Measurements from ENCODE around the gene TMPRSS11B.
"Not testable (repeated sequence)": the region's sequence is repeated elsewhere in the genome, so short reads cannot be mapped to it uniquely, and the experiment has no call there.

The TMPRSS11B gene

DNA sequence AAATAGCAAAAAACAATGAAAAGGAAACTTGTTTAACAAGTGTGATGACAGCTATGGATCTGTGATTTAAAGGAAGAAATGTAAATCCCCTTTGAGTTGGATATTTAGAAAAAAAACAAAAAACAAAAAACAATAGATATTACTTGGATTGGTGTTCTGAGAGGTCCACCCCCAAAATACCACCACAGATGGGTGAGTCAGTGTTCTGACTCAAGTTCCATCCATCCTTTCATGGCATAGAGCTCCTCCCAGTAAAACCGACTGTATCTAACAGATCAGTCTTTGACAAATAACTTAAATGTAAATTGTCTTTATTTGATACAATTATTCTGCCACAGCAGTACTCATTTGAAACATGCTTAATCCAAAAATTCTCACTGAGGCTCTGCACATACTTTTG lies 27.4 kb downstream of the TMPRSS11B start:
- DNase-seq (ENCODE audit: low read depth in 2 of 2) = no peak

DNA sequence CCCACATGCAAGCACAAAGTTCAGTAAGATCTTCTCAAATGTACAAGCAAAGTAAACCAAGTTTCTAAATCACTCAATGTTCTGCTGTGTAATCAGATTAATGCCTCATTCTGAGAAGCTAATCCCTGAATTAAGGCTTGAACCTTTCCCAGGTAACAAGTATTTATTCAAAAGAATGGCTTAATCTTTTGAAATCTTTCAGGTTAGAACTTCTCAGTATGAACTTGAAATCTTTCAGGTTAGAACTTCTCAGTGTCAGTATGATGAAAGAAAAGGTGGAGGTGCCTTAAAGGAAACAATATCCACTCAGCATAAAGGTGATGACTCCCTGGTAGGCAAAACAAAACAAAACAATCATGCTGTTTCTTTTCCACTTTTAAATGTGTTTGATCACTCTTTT lies 29.0 kb downstream of the TMPRSS11B start:
- DNase-seq (ENCODE audit: low read depth in 2 of 2) = no peak

DNA sequence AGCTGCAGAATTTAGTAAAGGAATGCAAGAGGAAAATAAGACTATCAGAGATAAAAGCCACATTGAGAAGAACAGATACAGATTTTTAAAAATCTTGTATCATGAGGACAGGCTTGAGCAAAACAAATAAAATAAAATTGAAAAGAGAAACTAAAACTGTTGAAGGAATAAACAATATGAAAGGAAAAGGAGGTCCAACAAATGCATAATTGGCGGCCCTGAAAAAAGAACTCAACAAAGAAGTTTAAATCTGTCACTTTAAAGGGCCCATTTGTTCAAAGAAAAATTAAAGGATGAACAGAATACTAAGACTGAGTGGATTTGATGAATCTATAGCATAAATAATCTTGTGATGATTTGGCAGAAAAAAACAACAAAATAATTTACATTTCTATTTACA lies 36.5 kb downstream of the TMPRSS11B start:
- no peak for DNase-seq (ENCODE audit: low read depth in 2 of 2)

GRCh38 chr4:68194305-68194704 lies 51.2 kb downstream of the TMPRSS11B start:
- DNase-seq (ENCODE audit: low read depth in 2 of 2) = not testable (repeated sequence)

DNA sequence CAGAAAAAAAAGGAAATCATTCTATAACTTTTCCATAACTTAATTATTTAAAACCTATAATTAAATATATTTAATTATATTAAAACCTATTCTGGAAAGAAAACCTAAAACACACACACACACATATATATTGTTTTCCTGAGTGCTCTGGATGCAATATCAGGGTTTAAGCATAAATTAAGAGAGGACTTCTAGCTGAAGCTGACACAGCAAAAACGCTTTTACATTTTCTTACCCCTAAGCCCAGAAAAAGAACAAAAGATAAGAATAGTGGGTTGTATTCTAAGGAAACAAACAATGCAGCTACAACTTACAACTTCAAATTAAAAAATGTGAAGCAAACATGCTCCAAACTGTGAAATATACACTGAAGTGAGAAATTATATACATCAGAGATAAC lies 52.3 kb downstream of the TMPRSS11B start:
- no peak for DNase-seq (ENCODE audit: low read depth in 2 of 2)

DNA sequence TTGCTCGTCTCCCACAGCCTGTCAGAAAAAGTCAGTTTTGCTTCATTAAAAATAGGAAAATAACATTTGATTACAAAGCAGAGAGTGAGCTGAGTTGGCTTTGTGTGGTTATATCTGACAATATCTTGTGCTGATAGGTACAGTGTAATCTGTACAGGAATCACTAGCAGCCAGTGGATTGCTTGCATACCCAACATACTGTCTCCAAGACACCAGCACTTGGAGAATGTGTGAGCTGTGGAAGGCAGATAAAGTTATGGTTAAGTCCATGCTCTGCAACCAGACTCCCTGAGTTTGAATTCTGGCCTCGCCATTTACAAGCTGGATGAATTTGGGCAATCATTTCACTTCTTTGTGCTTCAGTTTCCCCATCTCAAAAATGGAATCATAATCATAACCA lies 58.3 kb downstream of the TMPRSS11B start:
- no peak for DNase-seq (ENCODE audit: low read depth in 2 of 2)

DNA sequence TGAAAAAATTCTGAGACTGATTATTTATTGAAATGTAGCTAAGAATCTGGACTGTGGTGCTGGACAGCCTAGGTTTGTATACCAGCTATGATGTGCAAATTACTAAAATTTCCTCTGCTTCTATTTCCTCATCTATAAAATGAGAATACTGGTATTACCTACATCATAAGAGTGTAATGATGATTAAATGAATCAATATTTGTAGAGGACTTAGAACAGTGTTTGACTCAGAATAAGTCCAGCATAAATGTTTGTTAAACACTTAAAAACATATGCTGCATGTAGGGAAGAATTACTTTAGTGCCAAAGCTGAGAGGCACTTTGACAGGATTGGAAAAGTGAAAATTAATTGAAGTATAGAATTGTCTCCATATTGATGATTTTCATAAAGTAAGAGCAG lies 60.6 kb downstream of the TMPRSS11B start:
- no peak for DNase-seq (ENCODE audit: low read depth in 2 of 2)

DNA sequence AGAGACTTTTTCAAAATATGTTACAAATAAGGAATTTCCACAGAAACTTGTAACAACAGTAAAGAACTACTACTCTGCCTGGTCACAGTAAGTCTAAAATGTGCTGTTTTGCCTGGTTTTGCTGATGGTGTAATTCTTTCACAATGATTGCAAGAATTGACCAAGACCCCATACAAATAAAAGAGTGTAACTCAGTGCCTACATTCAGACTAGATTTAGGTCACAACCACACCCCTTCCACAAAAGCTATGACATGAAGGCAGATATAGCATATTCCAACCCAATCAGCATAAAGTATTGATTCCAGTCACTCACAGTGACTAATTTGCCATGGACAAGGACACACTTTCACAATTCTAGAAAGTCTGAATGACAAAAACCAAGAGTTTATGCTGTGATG lies 62.1 kb downstream of the TMPRSS11B start:
- no peak for DNase-seq (ENCODE audit: low read depth in 2 of 2)

DNA sequence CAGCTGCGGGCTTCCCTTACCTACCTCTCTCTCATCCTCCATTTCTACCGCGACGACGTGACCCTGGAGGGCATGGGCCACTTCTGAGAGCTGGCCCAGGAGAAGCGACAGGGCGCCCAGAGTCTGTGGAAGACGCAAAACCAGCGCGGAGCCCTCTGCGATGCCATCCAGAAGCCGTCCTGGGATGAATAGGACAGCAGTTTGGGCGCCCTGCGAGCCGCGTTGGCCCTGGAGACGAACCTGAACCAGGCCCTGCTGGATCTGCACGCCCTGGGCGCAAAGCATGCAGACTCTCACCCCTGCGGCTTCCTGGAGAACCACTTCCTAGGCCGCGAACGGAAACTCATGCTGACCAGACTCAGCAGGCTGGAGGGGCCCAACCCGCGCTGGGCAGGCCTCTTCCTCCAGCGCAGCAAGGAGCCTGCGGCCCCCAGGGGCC lies 63.1 kb downstream of the TMPRSS11B start:
- DNase-seq (ENCODE audit: low read depth in 2 of 2) = no peak

DNA sequence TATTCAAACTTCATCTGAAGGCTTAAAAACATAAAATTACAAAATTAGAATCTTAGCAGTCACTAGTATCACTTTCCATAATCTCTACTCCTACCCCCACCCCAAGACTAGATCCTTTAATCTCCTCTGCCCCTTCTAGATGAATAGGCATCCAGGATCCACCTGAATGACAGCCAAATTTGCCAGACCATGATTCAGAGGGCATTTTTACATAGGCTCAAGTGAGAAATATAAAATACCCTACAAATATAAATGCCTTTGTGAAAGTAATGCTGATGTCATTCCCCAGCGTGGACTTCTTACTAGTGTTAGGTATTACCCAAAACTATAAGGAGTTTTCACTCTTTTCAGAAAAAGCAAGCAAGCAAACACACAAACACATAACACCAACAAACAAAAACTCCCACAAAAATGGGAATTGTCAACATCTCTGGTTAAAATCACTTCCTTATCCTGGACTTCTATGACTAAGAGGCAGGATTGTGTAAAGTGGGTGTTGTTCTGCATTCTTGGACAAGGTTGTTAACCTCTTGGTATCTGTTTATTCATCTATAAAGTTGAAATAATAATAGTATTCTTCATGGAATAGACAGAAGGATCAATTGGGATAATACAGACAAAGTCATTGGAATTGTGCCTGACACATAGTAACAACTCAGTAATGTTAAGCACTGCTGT lies 64.5 kb downstream of the TMPRSS11B start:
- DNase-seq (ENCODE audit: low read depth in 2 of 2) = no peak

DNA sequence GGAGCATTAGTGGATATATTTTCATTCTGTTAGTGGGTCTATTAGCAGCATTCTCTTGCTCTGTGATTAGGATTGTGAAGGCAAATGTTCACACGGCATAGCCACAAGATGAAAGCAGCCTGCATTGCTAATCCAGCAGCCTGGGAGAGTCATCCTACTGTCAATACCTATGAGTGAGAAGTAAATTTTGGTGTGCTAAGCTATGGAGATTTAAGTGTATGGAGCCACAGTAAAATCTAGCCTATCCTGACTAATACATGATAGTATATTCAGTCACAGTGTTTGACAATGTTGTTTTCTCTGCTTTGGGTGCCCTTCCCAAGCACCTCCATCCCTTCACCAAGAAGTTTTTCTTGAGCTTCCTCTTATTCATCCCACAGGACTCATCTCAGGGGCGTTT lies 68.6 kb downstream of the TMPRSS11B start:
- no peak for DNase-seq (ENCODE audit: low read depth in 2 of 2)

Data from stimulated activated CD8-positive, alpha-beta memory T cell treated with anti-CD3 and anti-CD28 coated beads, Interleukin-2, amount 100 ng/mL, for 48 hours (primary cell).